Tibial nerve (tissue), 4 donors: ENCODE data around the gene FBXW7. TPM values are rescaled to one million over a fixed set of nuclear protein-coding genes. Genes with fewer than 3 reads are reported as not detected.

Source experiments
- DNase-seq, 2 donors: peaks; one replicate each; pipeline ENCODE4 v3.0.0-alpha.2; 2019; ENCODE audit warnings: low spot score in 2 of 2
- H3K27ac ChIP-seq, 4 donors: fragments of 200-600 bp; sonication (generic) in 3 of 4; one replicate each; pipeline ENCODE4 v1.5.1; 2017 to 2019; ENCODE audit warnings: mild to moderate bottlenecking in 1 of 4
- H3K27me3 ChIP-seq, 2 donors: fragments of 200-600 bp; sonication (generic) in 1 of 2; one replicate each; pipeline versions ENCODE4 v1.5.1 to v1.6.0; 2017 to 2019
- H3K36me3 ChIP-seq, 3 donors: fragments of 200-600 bp; sonication (generic); one replicate each; pipeline ENCODE4 v1.5.1; 2018 to 2019
- H3K4me1 ChIP-seq, 4 donors: fragments of 200-600 bp; sonication (generic) in 3 of 4; one replicate each; pipeline ENCODE4 v1.5.1; 2017 to 2019
- H3K4me3 ChIP-seq, 4 donors: fragments of 200-600 bp; sonication (generic) in 3 of 4; one replicate each; pipeline ENCODE4 v1.5.1; 2017 to 2019; ENCODE audit warnings: mild to moderate bottlenecking in 1 of 4, moderate library complexity in 1 of 4
- H3K9me3 ChIP-seq, 4 donors: fragments of 200-600 bp; sonication (generic) in 3 of 4; one replicate each; pipeline ENCODE4 v1.5.1; 2017 to 2019
- CTCF ChIP-seq, 5 experiments: fragments of 200-600 bp in 3 of 5; fragments of 450-650 bp in 2 of 5; sonication (generic) in 3 of 5; IDR thresholded peaks; one replicate each; pipeline ENCODE4 v1.5.1; 2016 to 2019; ENCODE audit warnings: antibody characterized with exemption in 5 of 5, mild to moderate bottlenecking in 3 of 5, moderate library complexity in 2 of 5
- EP300 ChIP-seq, 2 donors: sonication (generic); formaldehyde crosslinking; IDR thresholded peaks; one replicate each; pipeline ENCODE4 v1.6.1; 2017; ENCODE audit warnings: antibody characterized with exemption in 2 of 2, mild to moderate bottlenecking in 1 of 2
- POLR2A ChIP-seq, 2 donors: fragments of 450-650 bp; IDR thresholded peaks; one replicate each; pipeline ENCODE4 v1.6.1; 2017; ENCODE audit warnings: antibody characterized with exemption in 2 of 2, mild to moderate bottlenecking in 2 of 2, moderate library complexity in 2 of 2
- WGBS, 2 donors: methylation state at CpG; one replicate each; pipeline ENCODE4 v1.1.5; 2018; 5-methylcytosine and 5-hydroxymethylcytosine counted together
- total RNA-seq, 4 donors: library from RNA; depleted of rRNA; stranded (reverse); fragments of >200 nt; gene quantifications; one replicate each; pipeline ENCODE4 v1.1.0, GENCODE V29; 2016

FBXW7 gene
- total RNA-seq, 4 donors from 2014 or later, result 40.8 to 85.7 (median 62.1) TPM

- 69 to 75% methylated on average over 2 of the region's 2 CpGs for WGBS, 2 donors
- TF ChIP-seq CTCF (IDR thresholded peaks at IDR 0.05) (no peak), POLR2A (IDR thresholded peaks at IDR 0.05) (no peak), EP300 (IDR thresholded peaks at IDR 0.05) (no peak)
- H3K36me3 ChIP-seq, result peaks cover 0 to 45% (median 5%) of the 10 kb centered on the region in 3 donors
These were observed 204.8 kb downstream of the FBXW7 start for GRCh38 chr4:152331042-152331441.

DNA sequence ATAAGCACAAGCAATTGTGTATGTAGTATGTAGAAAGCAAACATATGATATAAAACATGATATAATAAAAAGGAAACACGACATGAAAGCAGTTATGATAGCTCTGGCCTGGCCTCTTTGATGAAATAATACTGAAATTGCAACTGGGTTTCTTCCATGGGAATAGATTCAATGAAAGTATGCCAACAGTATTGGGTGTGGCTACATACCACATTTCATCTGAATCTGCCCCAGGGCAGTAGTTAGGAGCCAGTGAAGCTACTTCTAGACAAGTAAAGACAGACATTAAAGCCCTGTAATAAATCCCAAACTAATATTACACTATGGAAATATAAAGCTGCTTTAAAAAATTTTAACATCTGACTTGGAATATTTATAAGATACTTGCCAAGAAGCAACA, 207.3 kb downstream of the FBXW7 start:
- TF ChIP-seq POLR2A (IDR thresholded peaks at IDR 0.05) (no peak), EP300 (IDR thresholded peaks at IDR 0.05) (no peak), CTCF (IDR thresholded peaks at IDR 0.05) (no peak)

More at GRCh38 chr4:152331042-152331441, 204.8 kb downstream of the FBXW7 start:
- Histone ChIP-seq H3K27me3 (no peaks in the 10 kb centered on the region), H3K27ac (no peak overlapping the region), H3K9me3 (no peaks in the 10 kb centered on the region), H3K4me1 (peaks cover 0 to 10% (median 0%) of the 10 kb centered on the region in 4 donors), H3K4me3 (no peak overlapping the region)
- no peak for DNase-seq

GRCh38 chr4:152327606-152328453, 208.1 kb downstream of the FBXW7 start:
- TF ChIP-seq POLR2A (IDR thresholded peaks at IDR 0.05), result no peak
- TF ChIP-seq EP300 (IDR thresholded peaks at IDR 0.05), result no peak
- no peak for TF ChIP-seq CTCF (IDR thresholded peaks at IDR 0.05)
- peaks cover 0 to 61% (median 12%) of the 10 kb centered on the region in 3 donors for H3K36me3 ChIP-seq
- peaks cover 0 to 6% (median 0%) of the 10 kb centered on the region in 4 donors for H3K4me1 ChIP-seq
- H3K27ac ChIP-seq, result no peak overlapping the region
- no peak for DNase-seq
- no peaks in the 10 kb centered on the region for H3K27me3 ChIP-seq
- H3K9me3 ChIP-seq, result no peaks in the 10 kb centered on the region
- WGBS, 2 donors, result 85 to 92% methylated on average over 6 of the region's 6 CpGs
- H3K4me3 ChIP-seq, result no peak overlapping the region

More for the DNA sequence above, 207.3 kb downstream of the FBXW7 start:
- no peak overlapping the region for H3K27ac ChIP-seq
- peaks cover 0 to 6% (median 0%) of the 10 kb centered on the region in 4 donors for H3K4me1 ChIP-seq
- no peaks in the 10 kb centered on the region for H3K27me3 ChIP-seq
- no peaks in the 10 kb centered on the region for H3K9me3 ChIP-seq
- H3K36me3 ChIP-seq, result peaks cover 0 to 54% (median 12%) of the 10 kb centered on the region in 3 donors
- DNase-seq, result no peak
- H3K4me3 ChIP-seq, result no peak overlapping the region
- WGBS, 2 donors, result 53 to 64% methylated on average over 1 of the region's 1 CpG

DNA sequence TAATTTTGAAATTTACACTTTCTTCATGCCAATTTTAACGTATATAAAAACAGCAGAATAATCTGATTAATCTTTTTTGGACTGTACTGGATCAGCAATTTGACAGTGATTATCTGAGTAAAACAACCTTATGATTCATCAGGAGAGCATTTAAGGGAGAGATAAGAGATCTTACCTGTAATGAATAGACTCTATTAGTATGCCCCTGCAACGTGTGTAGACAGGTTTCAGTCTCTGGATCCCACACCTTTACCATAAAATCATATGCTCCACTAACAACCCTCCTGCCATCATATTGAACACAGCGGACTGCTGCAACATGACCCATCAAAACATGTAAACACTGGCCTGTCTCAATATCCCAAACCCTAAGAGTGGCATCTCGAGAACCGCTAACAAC, 210.1 kb downstream of the FBXW7 start:
- DNase-seq, result no peak
- H3K36me3 ChIP-seq, result peaks cover 0 to 52% (median 6%) of the 10 kb centered on the region in 3 donors
- no peak overlapping the region for H3K27ac ChIP-seq
- no peak overlapping the region for H3K4me3 ChIP-seq
- TF ChIP-seq CTCF (IDR thresholded peaks at IDR 0.05) (no peak), EP300 (IDR thresholded peaks at IDR 0.05) (no peak), POLR2A (IDR thresholded peaks at IDR 0.05) (no peak)
- H3K4me1 ChIP-seq, result peaks cover 0 to 6% (median 0%) of the 10 kb centered on the region in 4 donors
- 94% methylated on average over 5 of the region's 5 CpGs for WGBS, 2 donors
- no peaks in the 10 kb centered on the region for H3K27me3 ChIP-seq
- no peaks in the 10 kb centered on the region for H3K9me3 ChIP-seq

GRCh38 chr4:152323221-152323620, 212.7 kb downstream of the FBXW7 start:
- TF ChIP-seq POLR2A (IDR thresholded peaks at IDR 0.05) (no peak), CTCF (IDR thresholded peaks at IDR 0.05) (no peak), EP300 (IDR thresholded peaks at IDR 0.05) (no peak)
- H3K27ac ChIP-seq, result no peak overlapping the region
- no peak overlapping the region for H3K4me3 ChIP-seq
- no peak for DNase-seq
- WGBS, 2 donors, result 61 to 86% methylated on average over 1 of the region's 1 CpG
- H3K9me3 ChIP-seq, result no peaks in the 10 kb centered on the region
- H3K4me1 ChIP-seq, result no peaks in the 10 kb centered on the region
- peaks cover 0 to 40% (median 6%) of the 10 kb centered on the region in 3 donors for H3K36me3 ChIP-seq
- H3K27me3 ChIP-seq, result no peaks in the 10 kb centered on the region
